CD4-positive, alpha-beta T cell treated with Interleukin-17A for 4 hours (primary cell): ENCODE measurements around the gene BCL10.

ENCODE experiments used
- DNase-seq: peaks from one replicate; pipeline ENCODE4 v3.0.0-alpha.2; 2020; ENCODE audit warnings: mixed read lengths

BCL10 gene

DNA sequence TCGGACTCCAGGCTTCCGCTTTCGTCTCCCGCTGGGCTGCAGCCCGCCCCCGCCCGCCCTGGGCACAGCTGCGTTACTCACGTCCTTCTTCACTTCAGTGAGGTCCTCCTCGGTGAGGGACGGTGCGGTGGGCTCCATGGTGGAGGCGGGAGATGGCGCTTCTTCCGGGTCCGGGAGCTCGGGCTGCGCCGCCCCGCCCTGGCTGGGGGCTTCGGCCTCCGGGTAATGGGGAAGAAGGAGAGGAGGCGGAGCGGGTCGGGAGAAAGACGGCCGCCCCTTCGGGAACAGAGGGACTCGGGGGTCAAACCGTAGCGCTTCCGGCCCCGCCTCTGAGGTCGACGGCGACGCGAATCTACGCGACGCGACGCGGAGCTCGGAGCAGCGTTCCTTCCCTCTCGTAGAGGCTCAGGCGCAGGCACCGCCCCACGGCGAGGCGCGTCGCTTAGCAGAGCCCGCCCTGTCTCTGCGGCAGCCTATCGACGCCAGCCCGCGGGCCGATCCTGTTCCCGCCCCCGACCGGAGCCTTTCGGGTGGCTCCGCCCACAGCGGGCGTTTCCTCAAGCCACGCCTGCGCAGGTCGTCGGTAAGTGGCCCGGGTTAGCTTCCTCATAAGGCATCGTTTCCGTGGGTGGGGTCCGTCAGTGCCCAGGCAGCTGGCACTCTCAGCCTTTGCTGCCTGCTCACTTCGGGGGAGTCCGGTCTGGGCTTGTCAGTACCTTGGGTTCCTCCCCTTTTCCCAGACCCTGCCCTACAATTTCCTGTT lies at the start of gene BCL10:
Gene BCL10 (minus strand): TSS at position 418 of the 763 bp plus-strand sequence. CDS start 280 bp downstream, at position 138.
- DNase-seq, result peak; percentile 97

DNA sequence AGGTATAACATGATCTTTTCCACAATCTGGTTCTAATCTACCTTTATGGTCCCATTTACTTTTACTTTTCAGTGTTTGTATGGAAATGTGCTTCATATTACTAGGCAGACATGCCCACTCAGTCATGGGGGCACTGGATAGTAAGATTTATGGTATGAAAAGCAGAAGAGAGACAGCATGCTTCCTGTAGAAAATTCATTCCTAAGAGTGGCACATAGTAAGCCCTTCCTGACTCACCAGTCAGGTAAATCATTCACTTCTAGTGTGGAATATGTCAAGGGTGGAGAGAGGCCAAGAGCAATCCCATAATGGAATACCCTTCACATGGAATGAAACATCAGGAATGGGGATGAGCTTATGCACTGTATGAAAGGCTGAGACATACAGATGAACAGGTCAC lies 49.5 kb upstream of the BCL10 start:
- no peak for DNase-seq

DNA sequence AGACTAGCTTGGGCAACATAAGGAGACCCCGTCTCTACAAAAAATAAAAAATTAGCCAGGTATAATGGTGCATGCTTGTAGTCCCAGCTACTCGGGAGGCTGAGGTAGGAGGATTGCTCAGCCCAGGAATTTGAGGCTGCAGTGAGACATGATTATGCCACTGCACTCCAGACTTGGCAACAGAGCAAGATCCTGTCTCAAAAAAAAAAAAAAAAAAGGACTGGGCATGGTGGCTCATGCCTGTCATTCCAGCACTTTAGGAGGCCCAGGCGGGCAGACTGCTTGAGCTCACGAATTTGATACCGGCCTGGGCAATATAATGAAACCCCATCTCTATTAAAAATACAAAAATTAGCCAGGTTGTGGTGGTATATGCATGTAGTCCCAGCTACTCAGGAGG lies 47.3 kb upstream of the BCL10 start:
- no peak for DNase-seq

DNA sequence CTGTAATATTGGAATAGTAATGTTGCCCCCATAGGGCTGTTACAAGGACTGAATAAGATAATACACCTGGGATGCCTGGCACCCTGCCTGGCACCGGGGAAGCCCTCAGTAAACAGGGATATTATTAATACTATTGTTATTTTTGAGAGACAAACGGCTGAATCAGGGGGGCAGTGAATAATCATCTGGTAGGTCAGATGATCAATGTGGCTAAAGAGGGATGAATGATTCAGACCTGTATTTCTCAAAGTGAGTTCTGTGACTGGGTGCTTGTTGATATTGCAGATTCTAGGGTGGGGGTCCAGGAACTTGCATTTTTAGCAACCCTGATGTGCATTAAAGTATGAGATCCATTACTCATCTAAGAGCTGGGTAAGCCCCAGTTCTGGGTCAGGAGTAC lies 46.2 kb upstream of the BCL10 start:
- DNase-seq, result no peak

DNA sequence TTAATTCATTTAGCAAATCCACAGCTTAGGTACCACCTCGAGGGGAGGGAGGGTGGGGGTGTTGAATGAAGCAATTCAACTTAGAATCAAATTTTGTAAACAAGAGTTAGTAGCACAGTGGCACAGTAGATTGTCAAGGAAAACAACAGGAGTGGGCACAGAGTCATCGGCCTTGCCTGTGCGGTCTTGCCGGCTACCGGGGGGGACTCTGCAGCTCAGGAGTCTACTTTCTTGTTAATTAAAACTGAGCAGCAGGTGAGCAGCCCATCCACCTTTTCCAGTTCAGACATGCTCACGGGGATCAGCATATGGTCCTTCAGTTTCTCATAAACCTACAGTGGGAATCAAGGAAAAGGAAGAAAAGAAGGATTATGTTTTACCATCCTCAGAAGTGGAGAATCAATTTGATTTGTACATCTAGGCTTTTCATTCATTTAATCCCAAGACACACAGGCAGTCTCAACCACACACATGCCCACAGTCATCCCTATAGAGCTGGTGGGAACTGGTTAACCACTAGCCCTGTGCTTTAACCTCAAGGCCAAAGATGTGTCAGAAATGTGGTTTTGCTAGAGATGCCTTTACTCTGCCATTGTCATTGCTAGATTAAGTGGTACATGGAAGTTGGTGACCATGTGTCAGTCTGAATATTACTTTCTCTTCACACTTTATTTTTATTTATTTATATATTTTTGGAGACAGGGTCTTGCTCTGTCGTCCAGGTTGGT lies 45.0 kb upstream of the BCL10 start:
- no peak for DNase-seq

DNA sequence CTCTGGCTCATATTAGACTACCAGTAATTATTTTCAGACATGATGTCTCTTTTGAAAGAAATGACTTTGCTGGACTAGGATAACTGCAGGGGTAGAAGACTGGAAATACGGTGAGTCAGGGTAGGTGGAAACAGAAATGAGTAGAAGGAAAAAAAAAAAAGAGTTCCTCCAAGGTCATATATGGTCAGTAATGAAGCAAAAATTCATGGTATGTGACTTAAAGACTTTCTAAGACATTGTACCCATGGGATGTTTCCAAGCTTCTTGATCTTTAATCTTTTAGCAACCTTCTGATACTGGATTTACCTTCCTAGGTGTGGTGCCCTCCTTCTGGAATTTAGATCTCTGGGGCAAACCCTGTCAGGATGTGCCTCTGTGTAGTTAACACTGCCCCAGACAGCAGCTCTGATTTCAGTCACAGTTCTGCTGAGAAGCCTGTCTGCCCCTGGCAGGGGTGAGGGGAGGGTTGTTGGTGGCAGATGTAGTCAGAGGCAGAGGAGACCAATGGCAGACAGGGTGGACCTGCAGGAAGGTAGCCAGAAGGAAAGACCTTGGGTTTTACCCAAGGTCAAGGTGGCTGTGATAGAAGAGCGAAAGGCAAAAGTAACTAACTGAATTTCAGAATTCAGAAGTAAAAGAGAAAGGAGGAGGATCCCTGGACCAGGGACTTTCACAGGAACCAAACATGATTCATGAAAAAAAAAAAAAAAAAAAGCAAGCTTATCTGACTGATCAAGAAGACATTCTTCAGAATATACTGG lies 44.1 kb upstream of the BCL10 start:
- no peak for DNase-seq

GRCh38 chr1:85319931-85320330 lies 43.5 kb upstream of the BCL10 start:
- DNase-seq, result no peak

DNA sequence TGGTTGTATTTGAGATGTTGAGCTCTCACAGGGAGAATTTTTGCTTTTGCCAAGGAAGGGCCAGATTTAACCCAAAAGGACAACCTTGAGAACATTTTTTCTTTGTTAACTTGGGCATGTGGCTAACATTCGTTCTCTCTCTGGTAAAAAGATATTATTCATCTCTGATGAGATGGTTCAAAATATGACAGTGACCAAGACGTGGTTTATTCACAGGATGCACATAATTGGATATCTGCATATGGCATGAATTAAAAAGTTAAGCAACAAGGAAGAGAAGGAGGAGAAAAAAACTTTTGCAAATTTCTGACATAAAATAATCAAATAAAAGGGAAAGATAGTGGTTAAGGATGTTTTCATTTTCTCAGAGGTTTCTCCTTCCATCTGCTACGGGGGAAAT lies 43.1 kb upstream of the BCL10 start:
- DNase-seq, result no peak

DNA sequence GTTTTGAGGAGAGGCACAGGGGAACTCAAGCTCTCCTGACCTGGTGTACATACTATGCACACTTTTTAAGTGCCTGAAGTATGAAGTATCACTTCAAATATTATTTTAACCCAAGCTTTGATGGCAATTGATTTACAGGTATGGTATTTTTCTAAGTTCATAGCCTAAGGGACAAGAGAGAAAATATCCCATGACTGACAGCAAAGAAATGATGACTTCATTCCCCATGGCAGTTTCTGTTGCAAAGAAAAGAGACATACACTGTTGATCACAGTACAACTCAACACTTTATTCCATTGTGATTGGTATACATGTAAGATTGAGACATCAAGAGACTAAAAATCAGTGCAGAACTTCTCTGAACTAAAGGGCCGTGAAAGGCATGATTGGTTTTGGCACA lies 41.8 kb upstream of the BCL10 start:
- DNase-seq, result no peak

DNA sequence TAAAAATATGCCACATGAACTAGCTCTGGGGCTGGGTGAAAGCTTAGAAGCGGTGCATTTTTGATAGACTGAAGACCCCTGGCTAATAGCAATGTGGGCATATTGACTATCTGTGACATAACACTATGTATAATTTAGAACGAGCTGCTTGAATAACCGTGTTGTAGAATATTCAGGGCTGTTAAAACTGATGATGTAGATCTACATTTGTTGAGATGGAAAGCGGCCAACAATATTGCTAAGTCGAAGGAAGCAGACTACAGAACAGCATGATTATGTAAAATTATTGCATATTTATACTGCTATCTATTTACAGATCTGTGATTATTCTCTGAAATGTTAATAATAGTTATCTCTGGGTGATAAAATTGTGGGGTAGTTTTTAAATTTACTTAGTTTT lies 41.1 kb upstream of the BCL10 start:
- no peak for DNase-seq

GRCh38 chr1:85316321-85316720 lies 39.9 kb upstream of the BCL10 start:
- DNase-seq, result no peak

GRCh38 chr1:85315789-85316188 lies 39.4 kb upstream of the BCL10 start:
- DNase-seq, result no peak

- no peak for DNase-seq
These were observed 38.3 kb upstream of the BCL10 start for GRCh38 chr1:85314726-85315125.

DNA sequence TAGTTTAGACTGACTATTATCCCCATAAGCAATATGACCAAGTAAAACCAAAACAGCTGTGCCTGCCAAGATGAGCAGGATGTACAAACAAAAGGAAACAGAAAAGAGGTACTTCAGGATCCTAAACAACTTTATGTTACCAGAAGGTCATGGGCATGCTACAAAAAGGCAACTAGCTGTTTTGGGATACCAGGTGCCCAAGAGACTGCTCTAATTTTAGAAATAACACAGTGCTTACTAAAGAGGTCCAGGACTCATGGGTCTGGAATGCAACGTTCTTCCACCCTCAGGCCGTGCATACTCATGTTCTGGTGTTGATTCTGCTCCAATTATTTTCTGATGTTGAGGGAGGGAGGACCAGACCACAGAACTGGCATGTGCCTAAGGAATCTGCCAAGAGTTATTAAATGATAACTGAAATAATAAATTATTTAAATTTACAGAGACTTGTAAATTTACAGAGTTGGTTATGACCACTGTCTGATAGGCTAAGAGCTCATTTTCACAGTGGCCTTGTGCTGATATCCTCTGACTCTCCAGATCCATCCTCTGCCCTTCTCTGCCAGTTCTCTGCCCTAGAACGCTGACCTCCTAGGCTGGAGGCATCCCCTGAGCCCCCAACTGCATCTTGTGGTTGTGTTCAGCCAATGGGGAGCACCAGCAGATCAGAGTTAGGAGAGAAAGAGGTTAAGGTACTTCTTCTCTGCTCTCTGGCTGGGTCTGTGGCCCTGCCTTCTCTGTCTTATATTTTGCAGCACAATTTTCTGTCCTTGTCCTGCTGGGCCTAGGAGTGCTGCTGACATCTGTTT lies 37.7 kb upstream of the BCL10 start:
- DNase-seq, result no peak

- no peak for DNase-seq
These were observed 35.4 kb upstream of the BCL10 start for GRCh38 chr1:85311818-85312217.

DNA sequence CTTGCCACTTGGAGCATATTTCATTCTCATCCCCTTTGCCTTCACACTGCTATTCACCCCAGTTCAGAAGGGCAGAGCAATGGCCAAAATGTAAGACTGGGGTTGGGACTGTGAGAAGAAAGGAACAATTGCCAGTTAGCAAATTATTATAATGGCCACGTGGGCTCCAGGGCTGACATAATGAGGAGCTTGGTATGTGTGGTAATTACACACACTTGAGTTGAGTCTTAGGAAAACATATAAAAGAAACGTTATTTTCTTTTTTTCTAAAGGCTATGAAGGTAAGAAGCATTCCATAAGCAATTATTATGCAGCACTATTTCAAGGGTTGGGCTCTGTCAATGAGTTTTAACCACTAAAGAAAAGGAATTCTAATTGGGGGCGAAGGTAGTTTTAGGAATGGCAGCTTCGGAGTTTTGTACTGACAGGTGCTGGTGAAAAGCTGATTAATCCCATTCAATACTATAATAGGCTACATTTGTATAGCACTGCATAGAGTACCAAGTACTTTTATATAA lies 32.5 kb upstream of the BCL10 start:
- no peak for DNase-seq

DNA sequence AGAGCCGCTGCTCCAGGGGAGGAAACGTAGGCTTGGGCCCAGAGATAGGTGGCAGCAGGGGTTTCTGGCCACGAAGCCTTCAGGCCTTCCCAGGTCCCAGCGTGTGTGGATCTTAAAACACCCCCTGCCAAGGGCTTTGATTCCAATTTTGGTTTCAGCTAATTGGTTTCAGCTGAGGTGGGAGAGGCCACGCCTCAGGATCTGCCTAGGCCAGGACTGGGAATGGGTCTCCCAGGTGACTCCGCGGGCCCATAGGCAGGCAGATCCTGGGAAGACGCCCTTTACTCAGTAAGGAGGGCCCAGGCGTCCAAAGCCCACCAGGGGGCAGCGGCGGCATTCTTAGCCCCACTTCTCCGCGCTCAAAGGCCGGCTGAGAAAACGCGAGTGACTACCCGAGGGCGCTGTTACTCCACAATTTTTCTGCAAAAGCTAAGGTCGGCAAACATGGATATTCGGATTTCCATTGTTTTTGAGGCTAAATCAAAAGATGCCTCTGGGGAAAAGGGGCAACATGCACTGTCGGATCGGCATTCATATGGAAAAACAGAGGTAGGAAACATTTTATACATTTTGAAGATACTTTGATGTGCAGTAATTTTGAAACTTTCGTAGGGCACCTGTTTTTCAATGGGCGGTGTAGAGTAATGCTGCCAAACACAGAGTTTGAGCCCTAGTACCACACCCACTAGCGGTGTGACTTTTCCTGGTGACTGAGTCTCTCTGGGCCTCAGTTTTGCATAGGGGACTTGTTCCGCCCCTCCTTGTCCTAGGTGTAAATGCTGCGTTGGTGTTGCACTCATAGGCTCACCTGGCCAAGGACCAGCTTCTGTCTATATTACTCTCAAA lies 31.8 kb upstream of the BCL10 start:
- DNase-seq, result peak; percentile 69

DNA sequence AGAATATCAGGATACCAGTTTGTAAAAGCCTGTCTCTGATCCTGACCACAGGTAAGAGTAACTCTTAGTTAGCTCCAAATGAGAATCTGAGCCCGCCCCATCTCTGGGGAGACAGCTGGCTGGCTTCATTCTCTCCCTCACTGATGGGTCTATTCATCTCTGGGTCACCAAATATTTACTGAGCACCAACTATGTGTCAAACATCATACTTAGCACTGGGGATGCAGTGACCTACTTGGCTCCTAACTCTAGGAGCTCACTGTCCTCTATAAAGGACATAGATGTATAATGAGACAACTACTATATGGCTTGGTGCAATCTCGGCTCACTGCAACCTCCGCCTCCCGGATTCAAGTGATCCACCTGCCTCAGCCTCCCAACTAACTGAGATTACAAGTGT lies 29.8 kb upstream of the BCL10 start:
- DNase-seq, result no peak

DNA sequence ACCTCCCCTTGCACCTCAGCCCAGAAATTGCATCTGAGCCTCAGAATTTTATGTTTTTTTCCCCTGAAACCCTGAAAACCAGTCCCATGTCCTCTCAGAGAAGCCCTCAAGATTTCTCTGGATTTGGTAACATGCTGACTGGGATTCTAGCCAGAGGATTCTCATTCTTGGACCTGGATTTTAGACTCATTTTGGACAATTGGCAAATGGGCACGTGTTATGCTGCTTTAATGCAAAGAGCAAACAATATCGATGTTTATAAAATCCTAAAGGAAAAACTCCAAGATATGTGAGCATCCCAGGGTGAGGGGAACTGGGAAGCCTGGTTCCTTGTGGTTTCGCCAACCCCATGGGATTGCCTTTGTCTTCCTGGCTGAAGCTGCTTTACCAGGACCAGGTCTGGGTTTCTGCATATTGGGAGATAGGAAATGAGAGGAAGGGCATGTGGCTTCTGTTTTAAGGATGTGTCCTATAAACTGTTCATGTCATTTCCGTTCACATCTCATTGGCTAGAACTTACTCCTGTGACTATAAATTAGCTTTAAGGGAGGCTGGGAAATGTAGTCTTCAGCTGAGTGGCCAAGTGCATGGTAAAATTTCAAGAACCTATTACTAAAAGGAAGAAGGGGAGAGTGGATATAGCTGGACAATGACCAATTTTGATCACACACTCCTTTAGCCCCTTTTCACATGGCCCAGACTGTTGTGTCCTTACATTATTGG lies 27.2 kb upstream of the BCL10 start:
- DNase-seq, result no peak

DNA sequence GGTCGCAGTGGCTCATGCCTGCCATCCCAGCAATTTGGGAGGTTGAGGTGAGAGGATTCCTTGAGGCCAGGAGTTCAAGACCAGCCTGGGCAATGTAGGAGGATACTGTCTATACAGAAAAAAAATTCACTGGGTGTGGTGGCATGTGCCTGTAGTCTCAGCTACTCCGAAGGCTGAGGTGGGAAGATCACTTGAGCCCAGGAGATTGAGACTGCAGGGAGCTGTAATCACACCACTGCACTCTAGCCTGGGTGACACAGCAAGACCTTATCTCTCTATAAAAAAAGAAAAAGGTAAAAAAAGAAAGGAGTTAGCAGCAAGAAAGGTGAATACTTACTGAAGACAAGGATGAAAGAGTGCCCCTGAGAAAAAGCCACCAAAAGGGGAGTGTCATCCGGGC lies 23.7 kb upstream of the BCL10 start:
- DNase-seq, result no peak
